Activated T-helper 1 cell treated with anti-CD3 and anti-CD28 coated beads, Interleukin-12 subunit alpha, Interleukin-12 subunit beta, Interleukin-2, Interleukin-4 antibody, amounts not matched to agents 30 ng/mL and 10 ng/mL and 1 ng/mL, durations not matched to agents 14 hours and 24 hours and 36 hours (primary cell): ENCODE measurements around the gene C14orf93. TPM values are rescaled to one million over a fixed set of nuclear protein-coding genes. Genes with fewer than 3 reads are reported as not detected.
"Not testable (repeated sequence)": the region's sequence is repeated elsewhere in the genome, so short reads cannot be mapped to it uniquely, and the experiment has no call there.

ENCODE experiments used
- DNase-seq: peaks from one replicate; pipeline ENCODE4 v3.0.0; 2021; ENCODE audit warnings: low spot score
- H3K27ac Mint-ChIP-seq: one replicate; pipeline ENCODE4 v1.8.0; 2021; ENCODE audit warnings: mild to moderate bottlenecking, mixed read lengths
- H3K27me3 Mint-ChIP-seq: one replicate; pipeline ENCODE4 v1.8.0; 2022; ENCODE audit warnings: mild to moderate bottlenecking, moderate library complexity, mixed read lengths; ENCODE audit not compliant: insufficient read depth
- H3K36me3 Mint-ChIP-seq: one replicate; pipeline ENCODE4 v1.8.0; 2021; ENCODE audit warnings: low read depth, mixed read lengths
- H3K4me1 Mint-ChIP-seq: one replicate; pipeline ENCODE4 v1.8.0; 2021; ENCODE audit warnings: low read depth, mixed read lengths
- H3K4me3 Mint-ChIP-seq: one replicate; pipeline ENCODE4 v1.8.0; 2021; ENCODE audit warnings: mild to moderate bottlenecking, moderate library complexity, mixed read lengths
- H3K9me3 Mint-ChIP-seq: one replicate; pipeline ENCODE4 v1.8.0; 2021; ENCODE audit warnings: mixed read lengths
- intact Hi-C: fragments of 100-400 bp; cut with micrococcal nuclease; formaldehyde crosslinking; loops from one replicate; pipeline ENCODE4 v1.15.1; 2024
- total RNA-seq: library from RNA; stranded (reverse); gene quantifications from 2 replicates; pipeline ENCODE4 v1.2.3, GENCODE V29; 2022

The C14orf93 gene
- total RNA-seq, 1 donor from 2014 or later: 7.2 TPM

DNA sequence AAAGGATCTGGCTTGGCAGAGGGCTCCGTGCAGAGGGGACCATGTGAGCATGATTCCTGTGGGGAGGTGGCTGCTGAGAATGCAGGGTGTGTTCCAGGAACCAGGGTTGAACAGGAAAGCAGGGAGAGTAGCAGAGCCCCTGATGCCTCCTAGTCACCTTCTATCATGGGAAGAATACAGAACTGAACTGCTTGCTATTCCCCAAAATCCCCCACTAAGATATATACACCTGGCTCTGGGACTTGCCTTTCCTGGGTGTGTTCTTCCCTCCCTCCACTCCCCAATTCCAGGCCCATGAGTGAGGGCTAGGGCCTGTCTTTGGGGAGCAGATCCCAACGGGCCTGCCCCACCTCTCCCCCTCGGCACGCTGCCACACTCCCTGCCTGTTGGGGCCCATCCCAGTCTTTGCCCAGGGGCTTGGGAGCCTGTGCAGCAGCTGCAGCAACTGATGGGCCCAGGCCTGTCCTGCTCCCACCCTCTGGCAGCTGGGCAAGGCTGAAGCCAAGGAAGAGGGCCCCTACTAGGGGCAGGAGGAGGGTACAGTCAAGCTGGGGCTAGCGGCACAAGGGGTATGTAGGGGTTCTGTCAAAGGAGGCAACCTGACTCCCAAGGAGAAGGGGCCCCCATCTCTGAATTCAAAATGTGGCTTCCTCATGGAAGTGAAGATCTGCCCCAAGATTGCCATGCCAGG lies 30.8 kb downstream of the C14orf93 start:
- intact Hi-C loops: no loop called here
- peaks cover 27% of the 10 kb centered on the region for H3K27me3 Mint-ChIP-seq
- no peak overlapping the region for H3K4me3 Mint-ChIP-seq
- no peak for DNase-seq
- H3K36me3 Mint-ChIP-seq: no peaks in the 10 kb centered on the region
- no peak overlapping the region for H3K27ac Mint-ChIP-seq
- no peaks in the 10 kb centered on the region for H3K9me3 Mint-ChIP-seq
- H3K4me1 Mint-ChIP-seq: peaks cover 9% of the 10 kb centered on the region

GRCh38 chr14:22978487-22978837 lies 31.5 kb downstream of the C14orf93 start:
- H3K4me3 Mint-ChIP-seq: no peak overlapping the region
- no peaks in the 10 kb centered on the region for H3K9me3 Mint-ChIP-seq
- H3K27ac Mint-ChIP-seq: no peak overlapping the region
- intact Hi-C loops: no loop called here
- H3K27me3 Mint-ChIP-seq: peaks cover 27% of the 10 kb centered on the region
- no peak for DNase-seq
- peaks cover 9% of the 10 kb centered on the region for H3K4me1 Mint-ChIP-seq
- no peaks in the 10 kb centered on the region for H3K36me3 Mint-ChIP-seq

- Mint-ChIP-seq H3K36me3 (no peaks in the 10 kb centered on the region), H3K9me3 (no peaks in the 10 kb centered on the region), H3K27ac (no peak overlapping the region), H3K27me3 (peaks cover 27% of the 10 kb centered on the region), H3K4me3 (no peak overlapping the region), H3K4me1 (peaks cover 9% of the 10 kb centered on the region)
- no peak for DNase-seq
- intact Hi-C loops: no loop called here
Measured at GRCh38 chr14:22977684-22978486, 32.1 kb downstream of the C14orf93 start.

DNA sequence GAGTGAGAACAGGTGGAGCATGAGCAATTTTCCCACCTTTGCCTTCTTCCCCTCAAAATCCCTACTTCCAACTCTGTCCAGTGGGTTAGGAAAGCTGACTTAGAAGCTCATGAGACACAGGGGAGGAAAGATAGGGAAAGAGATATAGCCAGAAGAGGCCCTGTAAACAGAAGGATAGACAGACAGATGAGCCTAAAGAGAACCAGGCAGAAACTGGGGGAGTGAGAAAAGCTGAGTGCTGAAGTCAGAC lies 32.6 kb downstream of the C14orf93 start:
- intact Hi-C loops: no loop called here
- Mint-ChIP-seq H3K4me1 (peaks cover 9% of the 10 kb centered on the region), H3K36me3 (no peaks in the 10 kb centered on the region), H3K27me3 (peaks cover 27% of the 10 kb centered on the region), H3K27ac (no peak overlapping the region), H3K9me3 (no peaks in the 10 kb centered on the region), H3K4me3 (no peak overlapping the region)
- no peak for DNase-seq

DNA sequence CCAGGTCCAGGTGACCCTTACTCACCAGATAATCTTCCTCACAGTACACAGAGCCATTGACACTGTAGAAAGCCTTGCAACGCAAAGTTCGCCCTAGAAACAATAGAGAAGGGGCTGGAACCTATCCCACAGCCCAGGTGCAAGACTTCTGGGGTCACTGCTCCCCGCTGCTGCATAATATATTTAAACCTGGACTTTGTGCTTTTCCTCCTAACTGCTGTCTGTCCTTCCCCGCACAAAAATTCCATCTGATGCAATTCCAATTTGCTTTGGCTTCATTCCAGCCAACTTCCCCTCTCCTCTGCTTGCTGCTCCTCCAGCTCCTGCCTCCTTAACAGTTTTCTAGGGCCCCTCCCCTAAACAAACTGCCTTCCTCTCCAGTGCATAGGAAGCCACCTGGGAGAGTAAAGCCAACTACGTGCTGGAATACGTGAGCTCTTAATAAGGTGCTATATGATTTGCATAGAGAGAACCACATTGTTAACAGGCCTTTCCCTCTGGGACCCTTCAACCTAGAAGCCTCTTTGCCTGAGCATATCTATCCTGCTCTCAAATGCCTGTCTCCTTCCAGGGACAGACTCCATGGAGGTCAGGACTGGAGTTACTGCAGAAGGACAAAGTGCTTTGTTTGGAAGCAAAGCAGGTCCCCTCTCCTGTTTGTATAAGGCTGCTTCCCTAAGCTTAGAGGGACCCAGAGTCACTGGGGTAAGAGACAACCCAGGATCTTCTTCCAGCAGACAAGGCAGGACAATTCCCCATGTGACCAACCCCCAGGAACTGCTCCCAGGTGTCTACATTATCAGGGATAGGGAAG lies 33.1 kb downstream of the C14orf93 start:
- H3K9me3 Mint-ChIP-seq: no peaks in the 10 kb centered on the region
- H3K36me3 Mint-ChIP-seq: no peaks in the 10 kb centered on the region
- intact Hi-C loops: no loop called here
- DNase-seq: no peak
- H3K4me3 Mint-ChIP-seq: no peak overlapping the region
- peaks cover 9% of the 10 kb centered on the region for H3K4me1 Mint-ChIP-seq
- no peak overlapping the region for H3K27ac Mint-ChIP-seq
- H3K27me3 Mint-ChIP-seq: peaks cover 27% of the 10 kb centered on the region

GRCh38 chr14:22974530-22975313 lies 35.2 kb downstream of the C14orf93 start:
- no peak overlapping the region for H3K4me3 Mint-ChIP-seq
- no peak overlapping the region for H3K27ac Mint-ChIP-seq
- intact Hi-C loops: no loop called here
- H3K9me3 Mint-ChIP-seq: no peaks in the 10 kb centered on the region
- H3K4me1 Mint-ChIP-seq: peaks cover 3% of the 10 kb centered on the region
- H3K36me3 Mint-ChIP-seq: no peaks in the 10 kb centered on the region
- no peak for DNase-seq
- H3K27me3 Mint-ChIP-seq: peaks cover 21% of the 10 kb centered on the region

DNA sequence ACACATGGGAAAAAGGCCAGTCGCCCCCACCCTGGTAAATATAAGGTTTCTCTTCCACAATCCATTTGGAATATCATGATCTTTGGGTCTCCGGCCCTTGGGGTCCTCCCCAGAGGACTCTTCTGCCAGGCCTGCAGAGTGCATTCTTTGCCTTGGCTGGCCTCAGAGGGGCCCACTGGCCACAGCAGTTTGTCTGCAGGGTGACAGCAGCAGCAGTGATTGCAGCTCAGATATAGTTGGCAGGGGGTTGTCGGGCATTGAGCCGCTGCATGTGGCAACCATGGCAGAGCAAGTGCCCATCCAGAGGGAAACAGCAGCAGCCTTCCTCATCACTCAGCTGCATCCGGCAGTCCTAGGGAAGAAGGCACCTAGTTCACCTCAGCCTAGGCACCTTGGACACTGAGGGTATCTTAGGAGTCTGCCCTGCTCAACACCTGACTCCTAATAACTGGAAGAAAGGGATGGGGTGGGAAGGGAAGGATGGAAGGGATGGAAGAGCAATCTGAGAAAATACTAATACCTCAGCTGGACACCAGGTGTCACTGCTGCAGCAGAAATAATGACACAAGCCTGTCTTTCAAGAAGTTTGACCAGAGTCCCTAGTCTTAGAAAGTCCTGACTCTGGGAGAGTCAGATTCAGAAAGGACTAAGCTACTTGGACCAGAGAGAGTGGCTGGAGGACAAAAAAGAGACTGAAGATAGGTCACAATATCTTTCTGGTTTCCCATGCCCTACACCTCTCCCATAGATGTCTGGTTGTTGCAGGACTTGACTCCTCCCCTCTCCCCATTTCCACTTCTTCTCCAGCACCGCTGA lies 36.5 kb downstream of the C14orf93 start:
- DNase-seq: no peak
- intact Hi-C loops: loop anchor here (1.0 kb wide), 2 partner anchors 10 to 85 kb away; no protein-coding TSS in a partner anchor
- Mint-ChIP-seq H3K27ac (no peak overlapping the region), H3K36me3 (peaks cover 2% of the 10 kb centered on the region), H3K9me3 (no peaks in the 10 kb centered on the region), H3K27me3 (peaks cover 13% of the 10 kb centered on the region), H3K4me3 (no peak overlapping the region), H3K4me1 (no peaks in the 10 kb centered on the region)

- intact Hi-C loops: no loop called here
- Mint-ChIP-seq H3K4me1 (no peaks in the 10 kb centered on the region), H3K36me3 (peaks cover 2% of the 10 kb centered on the region), H3K27ac (no peak overlapping the region), H3K4me3 (no peak overlapping the region), H3K27me3 (peaks cover 8% of the 10 kb centered on the region), H3K9me3 (no peaks in the 10 kb centered on the region)
- DNase-seq: no peak
Measured at GRCh38 chr14:22972313-22972930, 37.5 kb downstream of the C14orf93 start.

GRCh38 chr14:22971152-22971551 lies 38.8 kb downstream of the C14orf93 start:
- DNase-seq: no peak
- Mint-ChIP-seq H3K27me3 (peaks cover 2% of the 10 kb centered on the region), H3K4me1 (no peaks in the 10 kb centered on the region), H3K4me3 (no peak overlapping the region), H3K9me3 (no peaks in the 10 kb centered on the region), H3K36me3 (peaks cover 2% of the 10 kb centered on the region), H3K27ac (no peak overlapping the region)
- intact Hi-C loops: no loop called here

DNA sequence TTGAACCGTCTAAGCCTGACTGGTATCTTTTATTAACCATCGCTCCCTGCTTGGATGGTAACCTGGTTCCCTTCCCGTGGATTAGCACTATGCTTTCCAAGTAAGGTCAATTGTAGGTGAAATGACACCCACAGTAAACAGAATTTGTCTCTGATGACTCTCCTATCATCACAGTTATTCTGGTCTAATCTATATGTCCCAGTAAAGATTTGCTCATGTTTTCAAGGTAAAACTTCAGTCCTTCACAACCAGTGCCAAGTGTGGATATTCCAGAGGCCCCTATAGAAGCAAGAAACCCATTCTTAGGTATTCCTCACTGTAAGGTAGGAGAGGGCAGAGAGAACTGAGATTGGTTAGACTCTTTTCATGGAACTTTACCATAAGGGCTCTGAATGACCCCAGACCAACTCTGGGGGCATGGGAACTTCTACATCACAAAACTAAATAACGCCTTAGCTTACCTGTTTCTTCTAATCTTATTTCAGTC lies 43.1 kb downstream of the C14orf93 start:
- no peak overlapping the region for H3K27ac Mint-ChIP-seq
- H3K4me3 Mint-ChIP-seq: no peak overlapping the region
- intact Hi-C loops: no loop called here
- H3K9me3 Mint-ChIP-seq: no peaks in the 10 kb centered on the region
- no peak for DNase-seq
- peaks cover 11% of the 10 kb centered on the region for H3K27me3 Mint-ChIP-seq
- peaks cover 2% of the 10 kb centered on the region for H3K36me3 Mint-ChIP-seq
- no peaks in the 10 kb centered on the region for H3K4me1 Mint-ChIP-seq

GRCh38 chr14:22965916-22966782 lies 43.8 kb downstream of the C14orf93 start:
- H3K36me3 Mint-ChIP-seq, DNase-seq, H3K9me3 Mint-ChIP-seq, intact Hi-C loops, H3K4me1 Mint-ChIP-seq, H3K27ac Mint-ChIP-seq, H3K4me3 Mint-ChIP-seq: not testable (repeated sequence)
- peaks cover 11% of the 10 kb centered on the region for H3K27me3 Mint-ChIP-seq
